Endothelial cell (in vitro differentiated cells): ENCODE data around the gene MAPKAPK5. TPM values are rescaled to one million over a fixed set of nuclear protein-coding genes. Genes with fewer than 3 reads are reported as not detected.
A peak's percentile ranks its signal among the peaks of the same experiment; 100 is the strongest.
"Not testable (repeated sequence)": the region's sequence is repeated elsewhere in the genome, so short reads cannot be mapped to it uniquely, and the experiment has no call there.

Experiments
- DNase-seq: peaks from one replicate; pipeline ENCODE4 v3.0.0; 2021; ENCODE audit warnings: low spot score
- H3K27ac Mint-ChIP-seq: one replicate; pipeline ENCODE4 v1.8.0; 2021; ENCODE audit warnings: mixed read lengths, inconsistent platforms; ENCODE audit not compliant: unreplicated experiment
- H3K27me3 Mint-ChIP-seq: one replicate; pipeline ENCODE4 v1.8.0; 2021; ENCODE audit warnings: mild to moderate bottlenecking, moderate library complexity, mixed read lengths, inconsistent platforms; ENCODE audit not compliant: unreplicated experiment
- H3K36me3 Mint-ChIP-seq: one replicate; pipeline ENCODE4 v1.8.0; 2021; ENCODE audit warnings: mild to moderate bottlenecking, low read depth, mixed read lengths, inconsistent platforms; ENCODE audit not compliant: unreplicated experiment
- H3K4me1 Mint-ChIP-seq: one replicate; pipeline ENCODE4 v1.8.0; 2021; ENCODE audit warnings: mild to moderate bottlenecking, mixed read lengths, inconsistent platforms; ENCODE audit not compliant: unreplicated experiment
- H3K4me3 Mint-ChIP-seq: one replicate; pipeline ENCODE4 v1.8.0; 2021; ENCODE audit warnings: mild to moderate bottlenecking, mixed read lengths, inconsistent platforms; ENCODE audit not compliant: unreplicated experiment
- H3K9me3 Mint-ChIP-seq: one replicate; pipeline ENCODE4 v1.8.0; 2021; ENCODE audit warnings: mixed read lengths, inconsistent platforms; ENCODE audit not compliant: unreplicated experiment
- total RNA-seq: library from RNA; stranded (reverse); fragmentation: NEBNext Ultra II Directional; extraction: Animal tissue kit (Norgen Biotek cat#: 25700); gene quantifications from one replicate; pipeline ENCODE4 v1.2.1, GENCODE V29; 2021; ENCODE audit not compliant: unreplicated experiment
- TF ChIP-seq, protein P1 (sequence below): fragments of 200-600 bp; sonication (generic); IDR thresholded peaks from one replicate; pipeline ENCODE4 v1.5.0; 2021; ENCODE audit warnings: antibody characterized with exemption; ENCODE audit not compliant: unreplicated experiment

The MAPKAPK5 gene
- total RNA-seq, 1 donor from 2014 or later = 48.8 TPM

DNA sequence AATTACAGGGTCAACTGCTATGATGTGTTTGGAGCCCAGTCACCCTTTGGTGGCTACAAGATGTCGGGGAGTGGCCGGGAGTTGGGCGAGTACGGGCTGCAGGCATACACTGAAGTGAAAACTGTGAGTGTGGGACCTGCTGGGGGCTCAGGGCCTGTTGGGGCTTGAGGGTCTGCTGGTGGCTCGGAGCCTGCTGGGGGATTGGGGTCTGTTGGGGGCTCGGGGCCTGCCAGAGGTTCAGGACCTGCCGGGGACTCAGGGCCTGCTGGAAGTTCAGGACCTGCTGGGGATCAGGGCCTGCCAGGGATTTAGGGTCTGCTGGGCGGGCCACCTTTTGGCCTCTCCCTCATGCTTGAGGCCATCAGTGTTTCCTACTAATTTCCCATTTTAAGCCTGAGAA, 38.2 kb upstream of the MAPKAPK5 start:
- H3K27me3 Mint-ChIP-seq = peaks cover 3% of the 10 kb centered on the region
- H3K4me1 Mint-ChIP-seq = no peaks in the 10 kb centered on the region
- no peak for DNase-seq
- peaks cover 25% of the 10 kb centered on the region for H3K36me3 Mint-ChIP-seq
- H3K9me3 Mint-ChIP-seq = no peaks in the 10 kb centered on the region
- TF ChIP-seq, protein P1, sequence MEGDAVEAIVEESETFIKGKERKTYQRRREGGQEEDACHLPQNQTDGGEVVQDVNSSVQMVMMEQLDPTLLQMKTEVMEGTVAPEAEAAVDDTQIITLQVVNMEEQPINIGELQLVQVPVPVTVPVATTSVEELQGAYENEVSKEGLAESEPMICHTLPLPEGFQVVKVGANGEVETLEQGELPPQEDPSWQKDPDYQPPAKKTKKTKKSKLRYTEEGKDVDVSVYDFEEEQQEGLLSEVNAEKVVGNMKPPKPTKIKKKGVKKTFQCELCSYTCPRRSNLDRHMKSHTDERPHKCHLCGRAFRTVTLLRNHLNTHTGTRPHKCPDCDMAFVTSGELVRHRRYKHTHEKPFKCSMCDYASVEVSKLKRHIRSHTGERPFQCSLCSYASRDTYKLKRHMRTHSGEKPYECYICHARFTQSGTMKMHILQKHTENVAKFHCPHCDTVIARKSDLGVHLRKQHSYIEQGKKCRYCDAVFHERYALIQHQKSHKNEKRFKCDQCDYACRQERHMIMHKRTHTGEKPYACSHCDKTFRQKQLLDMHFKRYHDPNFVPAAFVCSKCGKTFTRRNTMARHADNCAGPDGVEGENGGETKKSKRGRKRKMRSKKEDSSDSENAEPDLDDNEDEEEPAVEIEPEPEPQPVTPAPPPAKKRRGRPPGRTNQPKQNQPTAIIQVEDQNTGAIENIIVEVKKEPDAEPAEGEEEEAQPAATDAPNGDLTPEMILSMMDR = no peak
- H3K27ac Mint-ChIP-seq = no peak overlapping the region
- no peak overlapping the region for H3K4me3 Mint-ChIP-seq

DNA sequence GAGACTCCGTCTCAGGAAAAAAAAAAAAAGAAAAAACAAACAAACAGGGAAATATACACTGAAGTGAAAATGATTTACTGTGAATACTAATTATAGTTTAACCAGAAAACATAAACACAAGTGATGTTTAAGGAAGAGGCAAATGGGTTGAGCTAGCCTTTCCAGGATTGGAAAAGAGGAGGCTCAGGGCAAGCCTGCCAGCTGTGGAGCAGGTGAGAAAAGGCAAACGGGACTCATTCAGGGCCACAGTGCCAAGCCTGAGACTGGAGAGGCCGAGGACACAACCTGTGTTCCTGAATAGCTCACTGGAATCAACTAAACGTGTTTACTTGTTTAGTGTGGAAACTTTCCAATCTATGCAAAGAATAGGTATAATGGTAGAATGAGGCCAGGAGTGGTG, 35.7 kb upstream of the MAPKAPK5 start:
- Mint-ChIP-seq H3K4me3 (no peak overlapping the region), H3K36me3 (peaks cover 13% of the 10 kb centered on the region), H3K27ac (no peak overlapping the region), H3K9me3 (no peaks in the 10 kb centered on the region), H3K27me3 (peaks cover 3% of the 10 kb centered on the region), H3K4me1 (no peaks in the 10 kb centered on the region)
- TF ChIP-seq, protein P1 = no peak
- no peak for DNase-seq

DNA sequence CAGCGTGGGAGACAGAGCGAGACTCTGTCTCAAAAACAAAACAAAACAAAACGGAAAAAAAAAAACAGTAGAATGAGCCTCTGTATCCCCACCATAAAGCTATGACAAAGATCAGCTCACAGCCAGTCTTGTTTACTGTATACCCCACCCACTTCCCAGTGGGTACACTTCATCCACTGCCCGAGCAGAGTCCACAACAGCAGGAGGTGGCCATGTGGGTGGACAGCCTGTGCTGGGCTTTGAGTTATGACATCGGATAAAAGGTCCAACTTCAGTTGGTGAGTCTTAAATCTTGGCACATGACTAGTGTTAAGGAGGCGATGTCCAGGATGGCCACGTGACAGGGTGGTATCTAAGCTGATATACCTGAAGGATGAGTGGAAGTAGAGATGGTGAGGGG, 34.8 kb upstream of the MAPKAPK5 start:
- TF ChIP-seq, protein P1 = no peak
- Mint-ChIP-seq H3K36me3 (peaks cover 13% of the 10 kb centered on the region), H3K27ac (no peak overlapping the region), H3K4me3 (no peak overlapping the region), H3K27me3 (peaks cover 3% of the 10 kb centered on the region), H3K4me1 (no peaks in the 10 kb centered on the region), H3K9me3 (no peaks in the 10 kb centered on the region)
- no peak for DNase-seq

- peaks cover 3% of the 10 kb centered on the region for H3K4me1 Mint-ChIP-seq
- H3K9me3 Mint-ChIP-seq = no peaks in the 10 kb centered on the region
- TF ChIP-seq, protein P1 = peak; percentile 88
- H3K27ac Mint-ChIP-seq = no peak overlapping the region
- no peaks in the 10 kb centered on the region for H3K27me3 Mint-ChIP-seq
- H3K36me3 Mint-ChIP-seq = peaks cover 5% of the 10 kb centered on the region
- peak; percentile 71 for DNase-seq
- H3K4me3 Mint-ChIP-seq = no peak overlapping the region
These were observed 28.9 kb upstream of the MAPKAPK5 start for GRCh38 chr12:111812881-111813741.

DNA sequence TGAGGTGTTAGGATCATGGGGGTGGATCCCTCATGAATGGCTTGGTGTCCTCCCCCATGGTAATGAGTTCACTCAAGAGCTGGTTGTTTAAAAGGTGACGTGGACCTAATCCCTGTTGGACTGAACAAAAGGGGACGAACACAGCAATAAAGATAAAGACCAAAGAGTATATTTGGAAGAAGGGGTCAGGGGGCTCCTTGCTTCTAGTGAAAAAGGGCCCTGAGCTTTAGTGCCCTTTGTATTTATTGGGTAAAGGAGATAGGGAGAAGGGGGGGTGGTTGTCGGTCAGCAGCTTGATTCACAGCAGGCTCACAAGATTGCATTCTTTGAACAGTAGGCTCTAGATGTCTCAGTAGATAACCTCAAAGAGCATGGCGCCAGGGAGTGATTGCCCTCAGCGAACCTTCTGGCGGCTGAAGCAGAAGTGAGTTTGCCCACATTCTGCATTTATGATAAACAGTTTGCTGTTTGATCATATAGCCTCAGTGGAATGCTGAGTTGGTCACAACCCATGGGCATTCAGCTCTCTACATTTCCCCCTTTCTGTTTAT, 25.9 kb upstream of the MAPKAPK5 start:
- H3K4me1 Mint-ChIP-seq = peaks cover 3% of the 10 kb centered on the region
- no peaks in the 10 kb centered on the region for H3K27me3 Mint-ChIP-seq
- H3K9me3 Mint-ChIP-seq = no peaks in the 10 kb centered on the region
- no peak overlapping the region for H3K27ac Mint-ChIP-seq
- no peaks in the 10 kb centered on the region for H3K36me3 Mint-ChIP-seq
- no peak for DNase-seq
- TF ChIP-seq, protein P1 = no peak
- no peak overlapping the region for H3K4me3 Mint-ChIP-seq

- not testable (repeated sequence) for H3K4me1 Mint-ChIP-seq, H3K27ac Mint-ChIP-seq, H3K9me3 Mint-ChIP-seq, H3K36me3 Mint-ChIP-seq, H3K27me3 Mint-ChIP-seq, H3K4me3 Mint-ChIP-seq, DNase-seq
These were observed 25.1 kb upstream of the MAPKAPK5 start for GRCh38 chr12:111816898-111817297.
